ENCODE data around the gene MS4A4E.
"Not testable (repeated sequence)": the region's sequence is repeated elsewhere in the genome, so short reads cannot be mapped to it uniquely, and the experiment has no call there.

The MS4A4E gene

GRCh38 chr11:60169264-60169915 lies 73.5 kb downstream of the MS4A4E start:
- no peak for DNase-seq

GRCh38 chr11:60168306-60168705 lies 74.6 kb downstream of the MS4A4E start:
- no peak for DNase-seq

- DNase-seq, result no peak
Observed at GRCh38 chr11:60165951-60166350, 77.0 kb downstream of the MS4A4E start.

- DNase-seq, result no peak
Observed at GRCh38 chr11:60165538-60165937, 77.4 kb downstream of the MS4A4E start.

- DNase-seq, result no peak
Observed at GRCh38 chr11:60164550-60165075, 78.3 kb downstream of the MS4A4E start.

GRCh38 chr11:60161766-60162165 lies 81.2 kb downstream of the MS4A4E start:
- no peak for DNase-seq

GRCh38 chr11:60161107-60161506 lies 81.8 kb downstream of the MS4A4E start:
- DNase-seq, result no peak

- DNase-seq, result no peak
Observed at GRCh38 chr11:60159868-60160267, 83.1 kb downstream of the MS4A4E start.

GRCh38 chr11:60159284-60159683 lies 83.7 kb downstream of the MS4A4E start:
- no peak for DNase-seq

- no peak for DNase-seq
Observed at GRCh38 chr11:60158636-60159035, 84.3 kb downstream of the MS4A4E start.

GRCh38 chr11:60155931-60156330 lies 87.0 kb downstream of the MS4A4E start:
- no peak for DNase-seq

GRCh38 chr11:60152727-60153126 lies 90.2 kb downstream of the MS4A4E start:
- DNase-seq, result not testable (repeated sequence)

- no peak for DNase-seq
Observed at GRCh38 chr11:60150279-60150678, 92.7 kb downstream of the MS4A4E start.
